ENCODE data around the gene GMEB2.
"Not testable (repeated sequence)": the region's sequence is repeated elsewhere in the genome, so short reads cannot be mapped to it uniquely, and the experiment has no call there.

The GMEB2 gene

GRCh38 chr20:63648190-63648589, 21.3 kb upstream of the GMEB2 start:
- H3K27ac ChIP-seq, result peak overlapping the region; percentile 22
- TF ChIP-seq, protein P1, sequence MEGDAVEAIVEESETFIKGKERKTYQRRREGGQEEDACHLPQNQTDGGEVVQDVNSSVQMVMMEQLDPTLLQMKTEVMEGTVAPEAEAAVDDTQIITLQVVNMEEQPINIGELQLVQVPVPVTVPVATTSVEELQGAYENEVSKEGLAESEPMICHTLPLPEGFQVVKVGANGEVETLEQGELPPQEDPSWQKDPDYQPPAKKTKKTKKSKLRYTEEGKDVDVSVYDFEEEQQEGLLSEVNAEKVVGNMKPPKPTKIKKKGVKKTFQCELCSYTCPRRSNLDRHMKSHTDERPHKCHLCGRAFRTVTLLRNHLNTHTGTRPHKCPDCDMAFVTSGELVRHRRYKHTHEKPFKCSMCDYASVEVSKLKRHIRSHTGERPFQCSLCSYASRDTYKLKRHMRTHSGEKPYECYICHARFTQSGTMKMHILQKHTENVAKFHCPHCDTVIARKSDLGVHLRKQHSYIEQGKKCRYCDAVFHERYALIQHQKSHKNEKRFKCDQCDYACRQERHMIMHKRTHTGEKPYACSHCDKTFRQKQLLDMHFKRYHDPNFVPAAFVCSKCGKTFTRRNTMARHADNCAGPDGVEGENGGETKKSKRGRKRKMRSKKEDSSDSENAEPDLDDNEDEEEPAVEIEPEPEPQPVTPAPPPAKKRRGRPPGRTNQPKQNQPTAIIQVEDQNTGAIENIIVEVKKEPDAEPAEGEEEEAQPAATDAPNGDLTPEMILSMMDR (conservative IDR thresholded peaks at IDR 0.05), result no peak

- H3K27ac ChIP-seq, result no peak overlapping the region
- TF ChIP-seq, protein P1 (conservative IDR thresholded peaks at IDR 0.05), result no peak
Observed at GRCh38 chr20:63645218-63645617, 18.3 kb upstream of the GMEB2 start.

DNA sequence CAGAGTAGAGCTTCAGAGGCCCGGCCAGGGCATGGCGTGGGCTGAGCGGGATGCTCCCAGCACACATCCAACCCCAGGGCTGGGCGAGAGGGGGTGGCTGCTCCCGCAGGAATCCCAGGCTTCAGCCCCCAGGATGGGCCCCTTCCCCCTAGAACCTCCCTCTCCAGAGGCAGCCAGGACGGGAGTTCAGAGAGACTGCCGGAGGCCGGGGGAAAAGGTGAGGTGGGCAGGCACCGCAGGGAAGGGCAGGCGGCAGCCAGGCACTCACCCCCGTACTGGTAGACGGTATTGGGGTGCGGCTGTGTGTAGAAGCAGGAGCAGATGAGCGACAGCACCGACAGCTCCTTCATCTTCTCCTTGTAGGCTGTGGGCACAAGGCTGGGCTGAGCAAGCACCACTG, 17.0 kb upstream of the GMEB2 start:
- TF ChIP-seq, protein P1 (conservative IDR thresholded peaks at IDR 0.05), result no peak
- peak overlapping the region; percentile 97 for H3K27ac ChIP-seq

DNA sequence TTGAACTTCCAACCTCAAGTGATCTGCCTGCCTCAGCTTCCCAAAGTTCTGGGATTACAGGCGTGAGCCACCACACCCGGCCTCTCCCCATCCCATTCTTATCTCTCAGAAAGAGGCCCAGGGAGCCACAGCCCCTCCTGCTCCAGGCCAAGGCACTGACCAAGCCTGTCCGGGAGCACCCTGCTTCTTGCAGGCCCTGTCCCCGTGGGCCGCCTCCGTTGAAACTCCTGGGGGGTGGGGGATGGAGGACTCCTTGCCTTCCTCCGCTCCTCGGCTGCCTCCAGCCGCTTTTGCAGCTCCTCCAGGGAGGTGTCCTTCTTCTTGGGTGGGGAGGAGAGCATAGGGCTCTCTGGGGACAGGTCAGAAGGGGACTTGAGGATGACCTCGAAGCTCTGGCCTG, 16.6 kb upstream of the GMEB2 start:
- TF ChIP-seq, protein P1 (conservative IDR thresholded peaks at IDR 0.05), result no peak
- peak overlapping the region; percentile 97 for H3K27ac ChIP-seq

GRCh38 chr20:63642527-63643247, 15.8 kb upstream of the GMEB2 start:
- H3K27ac ChIP-seq, result peak overlapping the region; percentile 97
- TF ChIP-seq, protein P1 (conservative IDR thresholded peaks at IDR 0.05), result no peak

GRCh38 chr20:63641792-63642523, 15.1 kb upstream of the GMEB2 start:
- TF ChIP-seq, protein P1 (conservative IDR thresholded peaks at IDR 0.05), result peak; percentile 58
- peak overlapping the region; percentile 97 for H3K27ac ChIP-seq

- TF ChIP-seq, protein P1 (conservative IDR thresholded peaks at IDR 0.05), result no peak
- peak overlapping the region; percentile 50 for H3K27ac ChIP-seq
Observed at GRCh38 chr20:63641146-63641791, 14.4 kb upstream of the GMEB2 start.

DNA sequence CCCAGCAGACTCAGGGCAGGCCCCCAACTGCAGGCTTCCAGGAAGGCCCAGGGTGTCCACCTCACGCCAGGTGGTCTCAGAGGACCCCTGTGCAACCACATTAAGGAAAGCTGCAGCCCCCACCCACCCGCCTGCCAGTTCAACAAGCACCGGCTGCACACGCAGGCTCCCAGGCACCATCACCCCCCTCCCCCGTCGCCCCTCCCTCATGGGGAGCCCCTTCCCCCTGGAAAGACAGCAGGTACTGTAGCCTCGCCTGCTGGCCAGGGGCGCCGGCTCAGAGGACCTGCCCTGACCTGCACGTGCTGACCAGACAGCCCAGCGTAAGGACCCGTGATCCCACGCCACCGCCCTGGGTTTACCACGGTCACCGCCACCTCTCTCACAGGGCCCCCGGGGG, 13.8 kb upstream of the GMEB2 start:
- H3K27ac ChIP-seq, result not testable (repeated sequence)
